ENCODE measurements around the gene THUMPD1.

THUMPD1 gene

DNA sequence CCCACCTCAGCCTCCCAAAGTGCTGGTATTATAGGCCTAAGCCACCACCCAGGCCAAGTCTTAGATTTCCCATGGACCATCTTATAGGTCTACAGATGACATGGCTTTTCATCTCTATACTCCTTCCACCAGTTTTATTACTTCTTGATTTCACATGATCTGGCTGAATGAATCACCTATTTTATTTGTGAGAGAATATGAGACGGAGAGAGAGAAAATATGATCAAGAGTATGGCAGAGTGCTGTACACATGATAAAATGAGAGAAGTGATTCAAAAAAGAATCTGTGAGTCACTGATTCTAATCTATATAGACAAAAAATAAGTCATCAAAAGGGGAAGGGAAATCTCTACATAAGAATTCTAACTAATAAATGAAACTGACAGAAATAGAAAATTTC is 57.8 kb downstream of the THUMPD1 start:
- no peaks in the 10 kb centered on the region for H3K36me3 ChIP-seq (ENCODE audit: control insufficient read depth, insufficient read depth, low read length)
- H3K27me3 ChIP-seq (ENCODE audit: control insufficient read depth, insufficient read depth, low read length): no peaks in the 10 kb centered on the region
- H3K4me2 ChIP-seq (ENCODE audit: low read length): no peak overlapping the region
- no peak overlapping the region for H2AFZ ChIP-seq
- H3K27ac ChIP-seq: no peak overlapping the region
- TF ChIP-seq CTCF (IDR thresholded peaks at IDR 0.05): no peak
- no peaks in the 10 kb centered on the region for H3K9me3 ChIP-seq (ENCODE audit: control insufficient read depth, low read length)
- no peak overlapping the region for H3K4me3 ChIP-seq (ENCODE audit: low read depth, low read length)
- no peak overlapping the region for H3K9ac ChIP-seq
- no peaks in the 10 kb centered on the region for H3K4me1 ChIP-seq
- no peaks in the 10 kb centered on the region for H3K79me2 ChIP-seq
